Hematopoietic multipotent progenitor cell treated with erythropoietin and hydrocortisone succinate and interleukin-3 and kit ligand, for 15 days (in vitro differentiated cells): ENCODE results near the gene BHLHA15.

Source experiments
- DNase-seq: peaks from one replicate; pipeline ENCODE4 v3.0.0-alpha.2; 2015; ENCODE audit warnings: low spot score

The BHLHA15 gene

DNA sequence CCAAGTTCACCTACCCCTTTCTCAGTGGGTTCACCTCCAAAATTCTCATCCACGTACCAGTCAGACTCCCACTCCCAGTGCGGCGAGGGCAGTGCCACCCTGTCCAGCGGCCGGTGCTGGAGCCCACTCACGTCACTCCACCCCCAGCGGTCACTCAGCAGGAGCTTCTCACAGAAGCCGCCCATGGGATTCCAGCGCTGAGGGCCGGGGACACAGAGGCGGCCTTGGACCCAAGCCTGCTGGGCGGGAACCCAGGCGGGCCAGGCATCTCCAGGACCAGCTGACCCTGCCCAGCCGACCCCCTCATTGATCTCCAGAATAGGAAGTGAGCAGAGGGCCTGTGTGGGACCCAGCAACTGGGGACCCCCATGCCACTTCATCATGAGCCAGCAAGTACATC lies 33.6 kb downstream of the BHLHA15 start:
- DNase-seq = no peak

DNA sequence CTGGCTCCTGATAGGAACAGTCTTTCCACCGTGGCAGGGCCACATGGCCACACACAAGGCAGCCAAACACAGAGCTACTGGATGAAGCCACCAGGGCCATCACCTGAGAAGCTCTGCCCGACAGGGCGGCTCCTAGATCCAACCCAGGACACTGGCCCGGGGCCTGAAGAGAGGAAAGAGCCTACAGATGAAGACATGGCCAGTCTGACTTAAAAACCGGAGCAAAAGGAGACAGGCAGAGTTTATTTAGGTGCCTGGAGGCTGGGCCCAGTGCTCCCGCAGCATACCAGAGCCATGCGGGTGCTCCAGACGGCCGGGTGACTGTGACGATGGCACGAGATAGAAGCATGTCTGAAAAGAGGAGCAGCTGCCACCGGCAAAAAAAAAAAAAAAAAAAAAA lies 36.9 kb downstream of the BHLHA15 start:
- no peak for DNase-seq

DNA sequence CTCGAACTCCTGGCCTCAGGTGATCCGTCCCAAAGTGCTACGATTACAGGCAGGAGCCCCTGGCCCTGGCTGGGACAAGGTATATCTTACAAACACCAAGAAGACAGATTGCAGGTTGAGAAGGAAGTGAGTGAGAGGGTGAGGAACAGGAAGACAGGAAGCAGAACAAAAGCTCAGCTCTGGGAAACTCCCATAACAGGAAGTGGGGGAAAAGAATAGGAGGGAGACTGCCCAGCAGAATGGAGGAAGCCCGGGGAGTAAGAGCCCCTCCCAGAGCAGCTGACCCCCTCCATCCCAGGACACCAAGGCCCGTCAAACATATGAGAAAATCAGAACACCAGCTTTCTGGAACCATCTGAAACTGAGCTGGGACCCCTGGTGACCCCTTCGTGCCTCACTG lies 37.9 kb downstream of the BHLHA15 start:
- DNase-seq = no peak

DNA sequence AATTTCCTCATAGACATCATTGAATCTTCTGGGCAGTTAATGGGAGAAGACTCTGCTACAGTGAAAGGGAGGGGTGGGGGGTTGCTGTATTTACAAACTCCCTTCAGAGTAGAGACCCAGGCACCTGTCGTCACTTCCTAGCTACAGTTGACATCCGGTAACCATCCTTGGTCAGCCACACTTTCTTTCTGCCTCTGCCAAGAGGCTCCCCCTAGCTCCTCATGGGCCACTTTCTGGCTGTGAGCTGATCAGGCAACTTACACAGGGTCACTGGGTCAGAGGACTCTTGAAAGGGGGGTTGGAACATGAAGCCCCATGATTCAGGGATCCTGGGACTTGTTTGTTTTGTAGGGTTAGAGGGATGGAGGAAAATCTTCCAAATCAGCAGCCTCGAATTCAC lies 39.5 kb downstream of the BHLHA15 start:
- no peak for DNase-seq

DNA sequence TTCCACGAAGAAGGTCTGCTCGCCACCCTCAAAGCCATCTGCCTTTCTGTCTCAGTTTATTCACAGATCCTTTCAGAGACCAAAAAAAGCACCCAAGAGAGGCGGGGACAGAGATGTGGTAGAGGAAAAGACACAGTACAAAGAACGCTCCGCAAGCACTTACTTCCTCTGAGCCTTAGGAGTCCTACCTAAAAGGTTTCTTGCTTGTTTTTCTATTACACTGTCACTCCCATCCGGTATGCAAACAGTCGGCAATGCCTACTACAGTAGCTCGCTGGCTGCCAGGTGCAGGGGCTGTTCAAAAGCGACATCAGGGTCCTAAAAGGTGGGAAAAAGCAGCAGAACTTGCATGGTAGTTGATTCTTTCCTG lies 40.0 kb downstream of the BHLHA15 start:
- no peak for DNase-seq

DNA sequence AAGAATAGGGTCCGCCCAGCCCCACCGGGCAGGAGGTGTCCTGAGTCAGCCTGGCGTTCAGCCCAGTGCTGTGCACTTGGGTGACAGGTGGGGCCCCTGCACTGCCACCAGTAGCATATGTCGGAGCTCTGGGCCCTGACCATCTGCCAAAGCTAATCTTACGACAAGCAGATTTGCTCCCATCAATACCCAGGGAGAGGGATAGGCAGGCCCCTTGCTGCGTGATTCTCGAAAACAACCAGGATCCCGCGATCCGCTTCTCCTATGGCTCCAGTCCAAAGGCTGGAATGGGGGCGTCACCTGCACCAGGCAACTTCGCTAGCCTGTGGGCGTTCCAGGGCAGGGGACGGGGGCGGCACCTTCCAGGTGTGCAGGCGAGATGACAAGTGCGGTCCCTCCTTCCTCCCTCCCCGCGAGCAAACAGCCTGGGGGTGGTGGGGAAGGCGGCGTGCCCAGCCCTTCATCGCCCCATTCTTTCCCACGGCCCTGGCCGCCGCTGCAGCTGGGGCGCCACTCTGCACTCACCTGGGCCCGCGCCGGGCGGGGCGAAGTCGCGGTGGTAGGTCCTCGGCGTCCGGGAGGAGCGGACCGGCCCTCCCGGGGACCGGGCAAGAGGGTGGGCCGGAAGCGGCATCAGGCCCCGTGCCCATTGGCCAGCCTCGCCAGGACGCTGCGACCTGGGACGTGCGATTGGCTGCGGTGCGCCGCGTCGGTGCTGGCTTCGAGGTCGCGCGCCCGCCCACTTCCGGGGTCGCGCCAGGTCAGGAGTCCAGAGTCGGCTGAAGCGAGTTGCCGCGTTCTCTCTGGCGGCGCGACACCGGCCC lies 40.6 kb downstream of the BHLHA15 start, which contains the start of gene TECPR1:
TECPR1 (minus strand) TSS at position 632 of the 824 bp plus-strand sequence. CDS start 6,086 bp downstream, outside the sequence.
- DNase-seq = peak; percentile 92

DNA sequence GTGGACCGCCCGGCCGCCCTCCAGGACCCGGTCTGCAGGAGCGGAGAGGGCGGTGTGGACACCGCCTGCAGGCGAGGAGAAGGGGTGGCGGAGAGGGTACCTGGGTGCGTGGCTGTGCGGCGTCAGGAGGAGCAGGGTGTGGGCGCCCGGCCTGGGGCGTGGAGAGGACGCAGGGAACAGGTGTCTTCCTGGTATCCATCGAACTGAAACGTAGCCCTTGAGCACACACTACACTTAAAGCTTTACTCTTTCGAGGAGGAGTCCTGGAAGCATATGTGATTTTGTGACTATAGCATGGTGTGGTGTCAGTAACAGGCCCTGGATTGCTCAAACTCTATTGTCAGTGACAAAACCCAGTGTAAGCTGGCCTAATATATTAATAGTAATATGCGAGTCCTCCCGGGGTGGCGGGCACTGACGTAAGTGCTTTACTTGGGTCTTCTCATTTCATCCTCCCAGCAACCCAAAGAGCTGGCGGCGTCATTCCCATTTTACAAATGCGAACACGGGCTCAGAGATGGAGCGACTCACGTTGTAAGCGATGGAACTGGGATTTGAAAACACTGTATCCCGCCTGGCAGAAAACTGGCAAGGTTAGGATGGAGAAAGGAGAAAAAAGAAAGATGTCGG lies 41.3 kb downstream of the BHLHA15 start:
- no peak for DNase-seq

DNA sequence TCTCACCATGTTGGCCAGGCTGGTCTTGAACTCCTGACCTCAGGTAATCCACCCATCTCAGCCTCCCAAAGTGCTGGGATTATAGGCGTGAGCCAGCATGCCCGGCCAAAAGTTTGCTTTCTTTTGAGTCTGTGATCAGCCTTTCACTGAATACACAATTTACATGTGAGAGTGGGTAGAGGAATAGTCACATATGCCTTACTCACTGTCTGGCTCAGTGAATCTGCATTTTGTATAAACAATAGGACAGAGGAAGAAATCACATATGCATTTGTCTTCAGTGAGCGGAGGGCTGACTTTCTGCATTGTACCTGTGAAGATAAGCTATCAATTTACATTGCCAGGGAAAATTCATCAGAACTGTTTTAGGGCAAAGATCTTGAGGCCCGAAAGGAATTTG lies 43.3 kb downstream of the BHLHA15 start:
- DNase-seq = no peak

DNA sequence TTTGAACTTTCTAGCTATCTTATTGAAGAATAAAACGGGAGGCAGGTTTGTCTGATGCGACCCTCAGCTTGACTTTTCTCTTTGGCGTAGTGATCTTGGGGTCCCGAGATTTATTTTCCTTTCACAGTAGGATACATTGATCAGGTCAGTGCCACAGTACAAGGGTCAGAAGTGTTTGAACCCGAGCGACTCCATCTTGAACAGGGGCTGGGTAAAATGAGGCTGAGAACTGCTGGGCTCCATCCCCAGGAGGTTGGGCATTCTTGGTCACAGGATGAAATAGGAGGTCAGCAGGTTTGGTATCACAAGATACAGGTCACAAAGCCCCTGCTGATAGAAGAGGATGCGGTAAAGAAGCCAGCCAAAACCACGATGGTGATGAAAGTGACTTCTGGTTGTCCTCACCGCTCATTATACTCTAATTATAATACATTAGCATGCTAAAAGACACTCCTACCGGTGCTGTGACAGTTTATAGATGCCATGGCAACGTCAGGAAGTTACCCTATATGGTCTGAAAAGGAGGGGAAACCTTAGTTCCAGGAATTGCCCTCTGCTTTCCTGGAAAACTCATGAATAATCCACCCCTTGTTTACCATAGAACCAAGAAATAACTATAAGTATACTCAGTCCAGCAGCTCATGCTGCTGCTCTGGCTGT lies 43.8 kb downstream of the BHLHA15 start:
- peak; percentile 46 for DNase-seq

DNA sequence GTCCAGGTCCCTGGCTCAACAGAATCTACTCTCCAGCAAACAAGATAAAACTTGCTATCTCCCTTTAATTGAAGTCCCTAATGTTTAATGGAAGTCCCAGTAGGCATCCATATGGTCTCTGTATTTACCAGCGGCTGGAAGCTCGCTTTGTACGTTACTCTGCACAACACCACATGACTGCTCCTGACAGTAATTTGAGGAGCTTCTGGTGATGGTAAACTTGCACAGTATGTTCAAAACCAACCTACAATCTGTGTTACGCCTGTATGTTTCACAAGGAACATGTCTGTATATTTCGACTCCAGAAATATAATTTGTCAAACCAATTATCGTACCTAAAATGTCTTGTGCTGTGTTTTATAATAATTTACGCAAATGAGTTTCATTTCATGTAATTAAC lies 45.2 kb downstream of the BHLHA15 start:
- DNase-seq = no peak

DNA sequence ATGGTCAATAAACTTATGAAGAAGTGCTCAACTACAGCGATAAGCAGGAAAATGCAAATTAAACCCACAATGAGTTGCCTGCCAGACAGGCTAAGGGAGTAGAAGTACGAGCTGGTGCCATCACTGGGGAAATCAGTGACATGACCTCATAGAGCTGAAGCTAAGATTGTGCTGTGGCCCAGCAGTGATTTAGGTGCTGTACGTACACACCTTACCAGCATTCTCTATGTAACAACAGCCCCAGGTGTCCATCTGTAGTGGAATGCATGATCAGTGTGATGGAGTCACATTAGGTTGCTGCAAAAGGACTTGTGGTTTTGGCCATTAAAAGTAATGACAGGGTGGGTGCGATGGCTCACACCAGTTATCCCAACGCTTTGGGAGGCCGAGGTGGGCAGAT lies 46.5 kb downstream of the BHLHA15 start:
- DNase-seq = no peak
